ENCODE results near the gene SCCPDH. TPM values are rescaled to one million over a fixed set of nuclear protein-coding genes. Genes with fewer than 3 reads are reported as not detected.

SCCPDH gene
- total RNA-seq, 1 experiment from 2014 or later: 42.3 TPM

DNA sequence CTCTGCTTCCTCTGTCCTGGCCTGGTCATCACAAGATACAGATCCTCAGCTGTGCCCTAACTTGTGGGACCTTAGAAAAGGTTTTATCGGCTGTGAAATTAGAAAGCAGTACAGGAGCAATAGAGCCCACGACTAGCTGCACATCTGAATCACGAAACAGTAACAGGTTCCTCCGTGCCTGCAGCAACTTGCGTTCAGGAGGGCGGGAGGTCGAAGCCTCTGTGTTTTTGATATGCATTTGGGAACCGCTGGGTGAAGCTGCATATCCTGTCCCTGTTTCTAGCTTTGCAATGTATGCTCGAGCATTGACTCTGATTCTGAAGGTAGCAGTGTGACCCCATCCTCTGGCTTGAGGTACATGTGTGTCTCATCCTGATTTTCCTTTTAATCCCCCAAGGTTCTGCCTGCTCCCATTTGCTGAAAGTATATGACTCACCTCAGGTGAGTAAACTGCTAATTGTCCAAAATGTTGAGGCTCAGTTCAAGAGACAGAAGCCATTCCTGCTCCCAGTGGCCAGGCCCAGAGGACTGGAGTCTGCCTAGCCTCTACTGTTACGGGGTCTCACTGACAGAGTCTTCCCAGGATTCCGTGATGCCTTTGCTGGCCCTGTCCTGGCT lies 44.3 kb downstream of the SCCPDH start:
- no peaks in the 10 kb centered on the region for H4K20me1 ChIP-seq (ENCODE audit: insufficient read depth, low read depth, low read length)
- H3K4me1 ChIP-seq (ENCODE audit: low read length): no peaks in the 10 kb centered on the region; the same call in 1 of the 2 replicates
- H3K4me3 ChIP-seq (ENCODE audit: low read length): no peak overlapping the region
- no peak overlapping the region for H2AFZ ChIP-seq (ENCODE audit: low read length)
- no peaks in the 10 kb centered on the region for H3K27me3 ChIP-seq (ENCODE audit: low read length)
- no peak overlapping the region for H3K4me2 ChIP-seq (ENCODE audit: low read depth, low read length, poor library complexity, severe bottlenecking)
- no peak overlapping the region for H3K9ac ChIP-seq (ENCODE audit: low read length)
- no peaks in the 10 kb centered on the region for H3K9me2 ChIP-seq (replicated peaks; ENCODE audit: insufficient read depth, low read length)
- no peaks in the 10 kb centered on the region for H3K79me2 ChIP-seq (ENCODE audit: low read length)
- no peak overlapping the region for H3K27ac ChIP-seq (ENCODE audit: low read length)
- no peaks in the 10 kb centered on the region for H3K9me3 ChIP-seq (ENCODE audit: low read length)
- peaks cover 15% of the 10 kb centered on the region; the same call in 1 of the 2 replicates for H3K36me3 ChIP-seq (ENCODE audit: insufficient read depth, low read length)
- no peak for DNase-seq

DNA sequence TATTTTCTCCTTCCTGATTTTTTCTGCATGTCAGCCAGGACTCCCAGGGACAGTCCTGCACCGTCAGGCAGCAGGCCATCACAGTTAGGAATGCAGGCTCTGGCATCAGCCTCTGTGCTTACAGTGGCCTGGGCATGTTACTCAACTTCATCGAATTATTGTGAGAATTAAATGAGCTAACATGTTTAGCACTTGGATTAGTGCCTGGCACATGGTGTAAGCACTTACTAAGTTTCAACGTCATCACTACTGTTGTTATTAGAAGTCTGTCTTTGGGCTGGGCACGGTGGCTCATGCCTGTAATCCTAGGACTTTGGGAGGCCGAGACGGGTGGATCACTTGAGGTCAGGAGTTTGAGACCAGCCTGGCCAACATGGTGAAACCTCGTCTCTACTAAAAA lies 45.1 kb downstream of the SCCPDH start:
- Histone ChIP-seq H3K27me3 (ENCODE audit: low read length) (no peaks in the 10 kb centered on the region), H3K9me2 (replicated peaks; ENCODE audit: insufficient read depth, low read length) (no peaks in the 10 kb centered on the region), H3K9me3 (ENCODE audit: low read length) (no peaks in the 10 kb centered on the region), H3K4me3 (ENCODE audit: low read length) (no peak overlapping the region), H3K27ac (ENCODE audit: low read length) (no peak overlapping the region), H3K79me2 (ENCODE audit: low read length) (no peaks in the 10 kb centered on the region), H2AFZ (ENCODE audit: low read length) (no peak overlapping the region), H3K9ac (ENCODE audit: low read length) (no peak overlapping the region), H3K4me1 (ENCODE audit: low read length) (no peaks in the 10 kb centered on the region; the same call in 1 of the 2 replicates), H3K4me2 (ENCODE audit: low read depth, low read length, poor library complexity, severe bottlenecking) (no peak overlapping the region), H4K20me1 (ENCODE audit: insufficient read depth, low read depth, low read length) (no peaks in the 10 kb centered on the region), H3K36me3 (ENCODE audit: insufficient read depth, low read length) (peaks cover 17% of the 10 kb centered on the region; the same call in 1 of the 2 replicates)
- no peak for DNase-seq

DNA sequence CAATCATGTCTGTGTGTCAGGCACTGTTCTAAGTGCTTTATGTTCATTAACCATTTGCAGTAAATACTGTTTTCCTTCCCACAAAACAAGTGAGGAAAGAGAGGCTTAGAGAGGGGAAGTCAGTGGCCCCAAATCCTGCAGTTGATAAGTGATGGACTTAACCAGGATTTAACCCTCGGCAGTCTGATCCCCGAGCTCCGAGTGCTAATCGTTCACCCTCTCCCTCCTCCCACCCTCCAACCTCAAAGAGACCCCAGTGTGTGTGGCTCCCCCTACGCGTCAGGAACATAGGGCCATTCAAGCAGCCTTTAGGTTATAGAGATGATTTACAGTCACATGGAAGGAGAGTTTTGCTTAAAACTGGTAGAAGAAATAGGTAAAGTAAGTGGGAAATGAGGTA lies 47.2 kb downstream of the SCCPDH start:
- Histone ChIP-seq H3K79me2 (ENCODE audit: low read length) (no peaks in the 10 kb centered on the region), H2AFZ (ENCODE audit: low read length) (no peak overlapping the region), H3K9me2 (replicated peaks; ENCODE audit: insufficient read depth, low read length) (no peaks in the 10 kb centered on the region), H3K4me3 (ENCODE audit: low read length) (no peak overlapping the region), H3K27ac (ENCODE audit: low read length) (no peak overlapping the region), H3K4me2 (ENCODE audit: low read depth, low read length, poor library complexity, severe bottlenecking) (no peak overlapping the region), H4K20me1 (ENCODE audit: insufficient read depth, low read depth, low read length) (no peaks in the 10 kb centered on the region), H3K36me3 (ENCODE audit: insufficient read depth, low read length) (peaks cover 12% of the 10 kb centered on the region; the same call in 1 of the 2 replicates), H3K9ac (ENCODE audit: low read length) (no peak overlapping the region), H3K4me1 (ENCODE audit: low read length) (no peaks in the 10 kb centered on the region), H3K9me3 (ENCODE audit: low read length) (no peaks in the 10 kb centered on the region), H3K27me3 (ENCODE audit: low read length) (no peaks in the 10 kb centered on the region)
- DNase-seq: no peak

DNA sequence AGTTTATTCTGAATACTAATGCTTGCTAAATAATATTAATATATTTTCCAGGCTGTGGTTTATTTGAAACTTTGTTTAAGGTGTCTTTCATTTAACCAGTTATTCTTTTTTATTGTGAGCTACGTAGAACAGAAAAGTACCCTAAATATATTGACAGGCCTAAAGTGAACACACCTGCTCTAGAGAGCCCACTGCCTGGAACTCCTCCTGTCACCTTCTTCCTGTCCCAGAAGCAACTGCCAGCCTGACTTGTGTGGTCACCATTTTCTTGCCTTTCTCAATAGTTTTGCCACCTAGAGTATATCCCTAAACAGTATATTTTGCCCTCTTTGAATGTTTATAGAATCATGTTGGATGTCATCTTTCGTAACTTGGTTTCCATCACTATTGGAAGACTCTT lies 48.5 kb downstream of the SCCPDH start:
- Histone ChIP-seq H3K79me2 (ENCODE audit: low read length) (no peaks in the 10 kb centered on the region), H3K4me1 (ENCODE audit: low read length) (no peaks in the 10 kb centered on the region), H3K27me3 (ENCODE audit: low read length) (no peaks in the 10 kb centered on the region), H3K36me3 (ENCODE audit: insufficient read depth, low read length) (peaks cover 12% of the 10 kb centered on the region; the same call in 1 of the 2 replicates), H3K9me2 (replicated peaks; ENCODE audit: insufficient read depth, low read length) (no peaks in the 10 kb centered on the region), H3K9me3 (ENCODE audit: low read length) (no peaks in the 10 kb centered on the region), H3K27ac (ENCODE audit: low read length) (no peak overlapping the region), H3K4me3 (ENCODE audit: low read length) (no peak overlapping the region), H3K4me2 (ENCODE audit: low read depth, low read length, poor library complexity, severe bottlenecking) (no peak overlapping the region), H2AFZ (ENCODE audit: low read length) (no peak overlapping the region), H3K9ac (ENCODE audit: low read length) (no peak overlapping the region), H4K20me1 (ENCODE audit: insufficient read depth, low read depth, low read length) (no peaks in the 10 kb centered on the region)
- DNase-seq: no peak

DNA sequence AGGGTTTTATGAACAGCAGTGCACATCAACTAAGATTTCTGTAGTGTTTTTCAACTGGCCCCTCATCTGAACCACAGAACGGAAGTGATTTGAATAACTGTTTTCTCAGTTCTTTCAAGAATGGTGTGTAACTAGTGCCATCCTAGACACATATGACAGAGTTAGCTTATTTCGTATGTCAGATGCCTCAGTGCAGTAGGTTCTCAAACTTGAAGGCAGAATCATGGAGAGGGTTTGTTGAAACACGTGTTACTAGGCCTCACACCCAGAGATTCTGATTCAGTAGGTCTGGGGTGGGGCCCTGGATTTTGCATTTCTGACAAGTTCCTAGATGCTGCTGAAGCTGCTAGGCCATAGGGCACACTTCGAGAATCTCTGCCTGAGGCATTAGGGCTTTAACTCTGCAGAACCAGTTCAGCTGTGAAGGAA lies 49.0 kb downstream of the SCCPDH start:
- Histone ChIP-seq H3K4me1 (ENCODE audit: low read length) (no peaks in the 10 kb centered on the region), H3K4me3 (ENCODE audit: low read length) (no peak overlapping the region), H3K9ac (ENCODE audit: low read length) (no peak overlapping the region), H3K27me3 (ENCODE audit: low read length) (no peaks in the 10 kb centered on the region), H3K4me2 (ENCODE audit: low read depth, low read length, poor library complexity, severe bottlenecking) (no peak overlapping the region), H3K9me3 (ENCODE audit: low read length) (no peaks in the 10 kb centered on the region), H3K27ac (ENCODE audit: low read length) (no peak overlapping the region), H3K36me3 (ENCODE audit: insufficient read depth, low read length) (peaks cover 12% of the 10 kb centered on the region; the same call in 1 of the 2 replicates), H3K9me2 (replicated peaks; ENCODE audit: insufficient read depth, low read length) (no peaks in the 10 kb centered on the region), H4K20me1 (ENCODE audit: insufficient read depth, low read depth, low read length) (no peaks in the 10 kb centered on the region), H3K79me2 (ENCODE audit: low read length) (no peaks in the 10 kb centered on the region), H2AFZ (ENCODE audit: low read length) (no peak overlapping the region)
- DNase-seq: no peak

DNA sequence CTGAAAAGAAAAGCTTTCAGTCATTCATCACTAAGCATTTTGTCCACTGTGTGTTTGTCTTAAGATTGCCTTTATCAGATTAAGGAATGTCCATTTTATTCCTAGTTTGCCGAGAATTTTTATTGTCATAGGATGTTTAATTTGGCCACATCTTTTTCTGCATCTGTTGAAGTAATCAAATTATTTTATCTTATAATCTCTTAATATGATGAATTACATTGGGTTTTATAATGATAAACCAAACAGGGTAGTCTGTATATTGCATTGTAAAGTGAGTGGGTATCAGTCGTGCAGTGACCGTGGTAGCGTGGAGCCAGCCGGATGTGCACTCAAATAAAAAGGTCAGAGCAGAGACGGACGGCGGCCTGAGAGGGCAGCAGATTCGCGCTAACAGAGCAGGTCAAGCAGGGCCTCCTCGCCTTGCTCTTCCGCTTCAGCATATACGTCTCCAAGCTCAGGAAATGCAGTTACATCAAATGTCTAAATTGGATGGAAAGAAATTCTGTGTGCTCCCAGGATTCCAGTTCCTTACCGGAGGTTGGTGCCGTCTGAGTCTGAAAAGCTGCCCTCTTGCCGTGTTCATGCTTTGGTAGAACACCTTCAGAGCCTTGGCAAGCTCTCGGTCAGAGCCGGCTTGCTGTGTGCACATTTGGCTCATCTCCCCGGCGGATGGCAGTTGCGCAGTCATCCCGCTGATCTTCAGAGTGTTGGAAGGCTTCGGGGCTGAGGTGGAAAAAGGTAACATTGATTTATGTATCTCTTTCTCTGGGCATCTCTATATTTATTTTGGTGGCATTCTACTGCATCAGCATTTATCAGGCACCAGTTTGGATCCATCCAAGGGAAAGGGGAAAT lies 51.5 kb downstream of the SCCPDH start:
- no peak overlapping the region for H3K9ac ChIP-seq (ENCODE audit: low read length)
- no peak for DNase-seq
- H3K4me2 ChIP-seq (ENCODE audit: low read depth, low read length, poor library complexity, severe bottlenecking): no peak overlapping the region
- no peaks in the 10 kb centered on the region for H3K9me3 ChIP-seq (ENCODE audit: low read length)
- no peaks in the 10 kb centered on the region for H4K20me1 ChIP-seq (ENCODE audit: insufficient read depth, low read depth, low read length)
- no peaks in the 10 kb centered on the region for H3K27me3 ChIP-seq (ENCODE audit: low read length)
- H3K79me2 ChIP-seq (ENCODE audit: low read length): no peaks in the 10 kb centered on the region
- H3K4me3 ChIP-seq (ENCODE audit: low read length): no peak overlapping the region
- H3K4me1 ChIP-seq (ENCODE audit: low read length): no peaks in the 10 kb centered on the region
- no peak overlapping the region for H3K27ac ChIP-seq (ENCODE audit: low read length)
- no peak overlapping the region for H2AFZ ChIP-seq (ENCODE audit: low read length)
- H3K36me3 ChIP-seq (ENCODE audit: insufficient read depth, low read length): peaks cover 12% of the 10 kb centered on the region; the same call in 1 of the 2 replicates
- no peaks in the 10 kb centered on the region for H3K9me2 ChIP-seq (replicated peaks; ENCODE audit: insufficient read depth, low read length)

DNA sequence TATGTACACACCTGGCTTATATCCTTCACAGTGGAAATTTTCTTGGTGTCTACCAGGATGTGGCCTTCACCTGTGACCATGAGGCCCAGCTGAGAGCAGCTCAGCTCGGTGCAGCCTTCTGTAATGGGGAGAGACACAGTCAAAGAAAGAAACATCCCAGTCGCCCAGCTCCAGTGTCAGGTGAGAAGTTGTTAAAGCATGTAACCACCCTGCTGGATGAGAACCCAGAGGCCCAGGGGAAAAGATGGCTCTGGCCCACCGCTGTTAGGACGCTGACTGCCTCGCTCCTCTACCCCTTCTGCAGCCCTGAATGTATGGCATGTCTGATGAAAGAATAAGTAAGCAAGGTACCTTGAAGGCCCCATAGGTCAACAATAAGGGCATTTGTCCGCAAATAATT lies 52.7 kb downstream of the SCCPDH start:
- Histone ChIP-seq H3K27ac (ENCODE audit: low read length) (no peak overlapping the region), H3K9ac (ENCODE audit: low read length) (no peak overlapping the region), H3K4me2 (ENCODE audit: low read depth, low read length, poor library complexity, severe bottlenecking) (no peak overlapping the region), H3K27me3 (ENCODE audit: low read length) (no peaks in the 10 kb centered on the region), H3K4me1 (ENCODE audit: low read length) (no peaks in the 10 kb centered on the region), H3K4me3 (ENCODE audit: low read length) (no peak overlapping the region), H3K79me2 (ENCODE audit: low read length) (no peaks in the 10 kb centered on the region), H2AFZ (ENCODE audit: low read length) (no peak overlapping the region), H4K20me1 (ENCODE audit: insufficient read depth, low read depth, low read length) (no peaks in the 10 kb centered on the region), H3K36me3 (ENCODE audit: insufficient read depth, low read length) (peaks cover 9% of the 10 kb centered on the region; the same call in 1 of the 2 replicates), H3K9me2 (replicated peaks; ENCODE audit: insufficient read depth, low read length) (no peaks in the 10 kb centered on the region), H3K9me3 (ENCODE audit: low read length) (no peaks in the 10 kb centered on the region)
- no peak for DNase-seq

DNA sequence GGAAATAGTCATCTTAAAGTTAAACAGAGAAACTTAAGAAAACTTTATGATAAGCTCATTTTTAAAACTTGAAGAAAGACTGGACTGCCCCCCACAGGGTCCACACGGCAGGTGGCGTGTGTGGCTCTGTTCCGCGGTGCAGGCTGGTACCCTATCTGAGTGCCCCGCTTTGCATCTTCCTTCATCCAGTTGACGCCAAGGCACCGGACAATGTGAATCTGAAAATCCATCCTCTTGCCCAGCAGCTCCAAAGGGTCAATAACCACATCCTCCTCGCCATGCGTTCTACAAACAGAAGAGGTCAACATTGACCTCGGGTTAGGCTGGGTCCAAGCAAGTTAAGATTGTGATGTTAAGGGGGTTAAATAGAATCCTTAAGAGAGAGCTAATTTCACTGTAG lies 54.5 kb downstream of the SCCPDH start:
- DNase-seq: no peak
- Histone ChIP-seq H3K4me2 (ENCODE audit: low read depth, low read length, poor library complexity, severe bottlenecking) (no peak overlapping the region), H2AFZ (ENCODE audit: low read length) (no peak overlapping the region), H3K9me2 (replicated peaks; ENCODE audit: insufficient read depth, low read length) (no peaks in the 10 kb centered on the region), H3K79me2 (ENCODE audit: low read length) (no peaks in the 10 kb centered on the region), H3K4me1 (ENCODE audit: low read length) (no peaks in the 10 kb centered on the region), H3K36me3 (ENCODE audit: insufficient read depth, low read length) (0 out of 2 replicates have a peak, but pooled peaks cover under 1% of the 10 kb centered on the region), H3K4me3 (ENCODE audit: low read length) (no peak overlapping the region), H3K9ac (ENCODE audit: low read length) (no peak overlapping the region), H3K27me3 (ENCODE audit: low read length) (no peaks in the 10 kb centered on the region), H4K20me1 (ENCODE audit: insufficient read depth, low read depth, low read length) (no peaks in the 10 kb centered on the region), H3K9me3 (ENCODE audit: low read length) (no peaks in the 10 kb centered on the region), H3K27ac (ENCODE audit: low read length) (no peak overlapping the region)
